ENCODE data around the gene MLXIP. TPM values are rescaled to one million over a fixed set of nuclear protein-coding genes. Genes with fewer than 3 reads are reported as not detected.

MLXIP gene
- total and polyA plus RNA-seq, 2 experiments from 2014 or later: 16.2 to 23.0 TPM

DNA sequence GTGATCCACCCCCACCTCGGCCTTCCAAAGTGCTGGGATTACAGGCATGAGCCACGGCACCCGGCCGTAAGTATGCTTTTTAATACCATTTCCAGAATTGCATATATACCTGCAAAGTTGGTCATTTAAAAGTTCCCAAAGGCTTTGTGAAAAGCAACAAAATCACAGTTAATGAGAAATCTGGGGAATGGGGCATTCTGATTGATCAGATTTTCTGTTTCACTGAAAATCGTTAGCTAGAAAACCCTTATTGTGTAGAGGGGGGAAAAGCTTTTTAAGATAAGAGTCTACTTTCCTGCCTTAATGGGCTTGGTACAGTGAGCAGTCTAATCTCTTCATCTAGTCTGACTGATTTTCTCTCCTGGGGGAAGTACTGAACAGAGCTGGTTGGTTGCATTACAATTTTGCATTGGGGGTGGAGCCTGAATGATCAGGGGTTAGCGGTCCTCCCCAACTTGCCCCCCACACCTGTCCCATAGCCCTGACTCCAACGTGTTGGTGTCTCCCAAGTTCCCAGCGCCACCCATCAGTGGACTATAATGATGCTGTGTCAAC, 71.6 kb downstream of the MLXIP start (continued):
- TF ChIP-seq, protein P1, sequence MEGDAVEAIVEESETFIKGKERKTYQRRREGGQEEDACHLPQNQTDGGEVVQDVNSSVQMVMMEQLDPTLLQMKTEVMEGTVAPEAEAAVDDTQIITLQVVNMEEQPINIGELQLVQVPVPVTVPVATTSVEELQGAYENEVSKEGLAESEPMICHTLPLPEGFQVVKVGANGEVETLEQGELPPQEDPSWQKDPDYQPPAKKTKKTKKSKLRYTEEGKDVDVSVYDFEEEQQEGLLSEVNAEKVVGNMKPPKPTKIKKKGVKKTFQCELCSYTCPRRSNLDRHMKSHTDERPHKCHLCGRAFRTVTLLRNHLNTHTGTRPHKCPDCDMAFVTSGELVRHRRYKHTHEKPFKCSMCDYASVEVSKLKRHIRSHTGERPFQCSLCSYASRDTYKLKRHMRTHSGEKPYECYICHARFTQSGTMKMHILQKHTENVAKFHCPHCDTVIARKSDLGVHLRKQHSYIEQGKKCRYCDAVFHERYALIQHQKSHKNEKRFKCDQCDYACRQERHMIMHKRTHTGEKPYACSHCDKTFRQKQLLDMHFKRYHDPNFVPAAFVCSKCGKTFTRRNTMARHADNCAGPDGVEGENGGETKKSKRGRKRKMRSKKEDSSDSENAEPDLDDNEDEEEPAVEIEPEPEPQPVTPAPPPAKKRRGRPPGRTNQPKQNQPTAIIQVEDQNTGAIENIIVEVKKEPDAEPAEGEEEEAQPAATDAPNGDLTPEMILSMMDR (conservative IDR thresholded peaks at IDR 0.05; ENCODE audit: low read depth in 2 of 2): no peak
- TF ChIP-seq, protein P2, sequence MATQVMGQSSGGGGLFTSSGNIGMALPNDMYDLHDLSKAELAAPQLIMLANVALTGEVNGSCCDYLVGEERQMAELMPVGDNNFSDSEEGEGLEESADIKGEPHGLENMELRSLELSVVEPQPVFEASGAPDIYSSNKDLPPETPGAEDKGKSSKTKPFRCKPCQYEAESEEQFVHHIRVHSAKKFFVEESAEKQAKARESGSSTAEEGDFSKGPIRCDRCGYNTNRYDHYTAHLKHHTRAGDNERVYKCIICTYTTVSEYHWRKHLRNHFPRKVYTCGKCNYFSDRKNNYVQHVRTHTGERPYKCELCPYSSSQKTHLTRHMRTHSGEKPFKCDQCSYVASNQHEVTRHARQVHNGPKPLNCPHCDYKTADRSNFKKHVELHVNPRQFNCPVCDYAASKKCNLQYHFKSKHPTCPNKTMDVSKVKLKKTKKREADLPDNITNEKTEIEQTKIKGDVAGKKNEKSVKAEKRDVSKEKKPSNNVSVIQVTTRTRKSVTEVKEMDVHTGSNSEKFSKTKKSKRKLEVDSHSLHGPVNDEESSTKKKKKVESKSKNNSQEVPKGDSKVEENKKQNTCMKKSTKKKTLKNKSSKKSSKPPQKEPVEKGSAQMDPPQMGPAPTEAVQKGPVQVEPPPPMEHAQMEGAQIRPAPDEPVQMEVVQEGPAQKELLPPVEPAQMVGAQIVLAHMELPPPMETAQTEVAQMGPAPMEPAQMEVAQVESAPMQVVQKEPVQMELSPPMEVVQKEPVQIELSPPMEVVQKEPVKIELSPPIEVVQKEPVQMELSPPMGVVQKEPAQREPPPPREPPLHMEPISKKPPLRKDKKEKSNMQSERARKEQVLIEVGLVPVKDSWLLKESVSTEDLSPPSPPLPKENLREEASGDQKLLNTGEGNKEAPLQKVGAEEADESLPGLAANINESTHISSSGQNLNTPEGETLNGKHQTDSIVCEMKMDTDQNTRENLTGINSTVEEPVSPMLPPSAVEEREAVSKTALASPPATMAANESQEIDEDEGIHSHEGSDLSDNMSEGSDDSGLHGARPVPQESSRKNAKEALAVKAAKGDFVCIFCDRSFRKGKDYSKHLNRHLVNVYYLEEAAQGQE (IDR thresholded peaks at IDR 0.05; ENCODE audit: unreplicated experiment): no peak
- TF ChIP-seq ZNF331 (CRISPR knock-in tag; IDR thresholded peaks at IDR 0.05; ENCODE audit: low read depth): no peak

DNA sequence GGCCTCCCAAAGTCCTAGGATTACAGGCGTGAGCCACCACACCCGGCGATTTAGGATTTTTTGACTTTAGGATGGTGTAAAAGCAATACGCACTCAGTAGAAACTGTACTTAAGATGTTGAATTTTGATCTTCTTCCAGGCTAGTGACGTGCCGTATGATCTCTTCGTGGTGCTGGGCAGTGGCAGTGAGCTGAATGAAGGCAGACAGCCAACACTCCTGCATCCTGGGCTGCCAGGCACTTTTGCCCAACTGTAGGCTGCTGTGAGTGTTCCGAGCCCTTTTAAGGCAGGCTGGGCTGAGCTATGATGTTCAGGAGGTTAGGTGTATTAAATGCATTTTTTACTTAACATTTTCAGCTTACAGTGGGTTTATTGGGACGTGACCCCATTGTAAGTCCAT, 74.2 kb downstream of the MLXIP start:
- H3K4me1 Mint-ChIP-seq: peaks cover 6% of the 10 kb centered on the region; the same call in 2 of the 3 replicates
- H3K27me3 Mint-ChIP-seq (ENCODE audit: insufficient read depth, low read depth, poor library complexity): peaks cover 15% of the 10 kb centered on the region
- DNase-seq (ENCODE audit: low spot score) (no peak), ATAC-seq (no peak)
- Histone ChIP-seq H3K9me2 (ENCODE audit: insufficient read depth) (no peaks in the 10 kb centered on the region), H3K4me3 (no peak overlapping the region), H3K4me2 (no peak overlapping the region), H3K27me3 (ENCODE audit: insufficient read depth) (no peaks in the 10 kb centered on the region), H3K27ac (ENCODE audit: low read depth) (no peak overlapping the region), H3K79me2 (replicated peaks; ENCODE audit: insufficient read depth) (no peaks in the 10 kb centered on the region), H2AFZ (no peak overlapping the region), H3F3A (replicated peaks; ENCODE audit: low read depth) (no peaks in the 10 kb centered on the region), H3K36me3 (ENCODE audit: insufficient read depth) (no peaks in the 10 kb centered on the region), H3K4me1 (ENCODE audit: insufficient read depth) (no peaks in the 10 kb centered on the region), H4K20me1 (replicated peaks; ENCODE audit: insufficient read depth) (no peaks in the 10 kb centered on the region)
- no peak overlapping the region for H3K4me3 Mint-ChIP-seq
- H3K36me3 Mint-ChIP-seq (ENCODE audit: low read depth): no peaks in the 10 kb centered on the region
- H3K9me3 Mint-ChIP-seq: no peaks in the 10 kb centered on the region; the same call in 2 of the 3 replicates
- H3K27ac Mint-ChIP-seq: no peak overlapping the region
- TF ChIP-seq JUNB (IDR thresholded peaks at IDR 0.05; ENCODE audit: unreplicated experiment) (no peak), ZNF114 (CRISPR knock-in tag; IDR thresholded peaks at IDR 0.05) (no peak), CREB1 (CRISPR knock-in tag; IDR thresholded peaks at IDR 0.05; ENCODE audit: low read depth) (no peak), EZH2phosphoT487 (IDR thresholded peaks at IDR 0.05; ENCODE audit: unreplicated experiment) (no peak), STAT1 (IDR thresholded peaks at IDR 0.05; ENCODE audit: unreplicated experiment) (no peak), ZNF331 (CRISPR knock-in tag; IDR thresholded peaks at IDR 0.05; ENCODE audit: low read depth) (no peak), NANOG (IDR thresholded peaks at IDR 0.05; ENCODE audit: borderline replicate concordance) (no peak)
- TF ChIP-seq, protein P2 (IDR thresholded peaks at IDR 0.05; ENCODE audit: unreplicated experiment): no peak
